Glutamatergic neuron (in vitro differentiated cells): ENCODE results near the gene TLNRD1. TPM values are rescaled to one million over a fixed set of nuclear protein-coding genes. Genes with fewer than 3 reads are reported as not detected.

ENCODE experiments used
- DNase-seq: peaks from one replicate; pipeline ENCODE4 v3.0.0; 2022
- H3K27ac Mint-ChIP-seq: one replicate; pipeline ENCODE4 v1.8.0; 2020; ENCODE audit warnings: mild to moderate bottlenecking, mixed read lengths, inconsistent platforms; ENCODE audit not compliant: unreplicated experiment
- H3K27me3 Mint-ChIP-seq: one replicate; pipeline ENCODE4 v1.8.0; 2020; ENCODE audit warnings: mild to moderate bottlenecking, moderate library complexity, mixed read lengths, inconsistent platforms; ENCODE audit not compliant: unreplicated experiment
- H3K36me3 Mint-ChIP-seq: one replicate; pipeline ENCODE4 v1.8.0; 2020; ENCODE audit warnings: mild to moderate bottlenecking, mixed read lengths, inconsistent platforms; ENCODE audit not compliant: unreplicated experiment
- H3K4me1 Mint-ChIP-seq: one replicate; pipeline ENCODE4 v1.8.0; 2020; ENCODE audit warnings: mild to moderate bottlenecking, low read depth, mixed read lengths, inconsistent platforms; ENCODE audit not compliant: unreplicated experiment
- H3K4me3 Mint-ChIP-seq: one replicate; pipeline ENCODE4 v1.8.0; 2020; ENCODE audit warnings: mild to moderate bottlenecking, mixed read lengths, inconsistent platforms; ENCODE audit not compliant: unreplicated experiment
- H3K9me3 Mint-ChIP-seq: one replicate; pipeline ENCODE4 v1.8.0; 2020; ENCODE audit warnings: mild to moderate bottlenecking, moderate library complexity, mixed read lengths, inconsistent platforms; ENCODE audit not compliant: unreplicated experiment
- microRNA-seq: library from miRNA; unstranded; fragments of <30 nt; microRNA quantifications from one replicate; pipeline ENCODE4, GENCODE V29; 2020; ENCODE audit not compliant: unreplicated experiment
- total RNA-seq: library from RNA; stranded (reverse); fragmentation: NEBNext Ultra II Directional; extraction: Animal tissue kit (Norgen Biotek cat#: 25700); gene quantifications from one replicate; pipeline ENCODE4 v1.2.1, GENCODE V29; 2021; ENCODE audit not compliant: unreplicated experiment
- TF ChIP-seq, protein P1 (sequence below): fragments of 200-600 bp; sonication (generic); IDR thresholded peaks from one replicate; pipeline ENCODE4 v1.5.0; 2021; ENCODE audit not compliant: partially characterized antibody, unreplicated experiment

TLNRD1 gene
- total RNA-seq, 1 donor from 2014 or later = 35.5 TPM

DNA sequence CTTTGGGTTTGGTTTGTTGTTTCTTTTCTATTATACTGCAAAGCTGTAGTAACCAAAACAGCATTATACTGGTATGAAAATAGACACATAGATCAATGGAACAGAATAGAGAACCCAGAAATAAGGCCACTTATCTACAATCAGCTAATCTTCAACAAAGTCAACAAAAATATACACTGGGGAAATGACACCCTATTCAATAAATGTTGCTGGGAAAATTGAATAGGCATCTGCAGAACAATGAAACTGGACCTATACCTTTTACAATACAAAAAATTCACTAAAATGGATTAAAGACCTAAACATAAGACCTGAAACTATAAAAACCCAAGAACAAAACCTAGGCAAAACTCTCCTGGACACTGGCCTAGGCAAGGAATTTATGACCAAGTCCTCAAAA is 52.9 kb downstream of the TLNRD1 start:
- peaks cover 3% of the 10 kb centered on the region for H3K9me3 Mint-ChIP-seq
- H3K27me3 Mint-ChIP-seq = no peaks in the 10 kb centered on the region
- H3K4me3 Mint-ChIP-seq = no peak overlapping the region
- peaks cover 5% of the 10 kb centered on the region for H3K36me3 Mint-ChIP-seq
- no peak for DNase-seq
- H3K27ac Mint-ChIP-seq = no peak overlapping the region
- TF ChIP-seq, protein P1, sequence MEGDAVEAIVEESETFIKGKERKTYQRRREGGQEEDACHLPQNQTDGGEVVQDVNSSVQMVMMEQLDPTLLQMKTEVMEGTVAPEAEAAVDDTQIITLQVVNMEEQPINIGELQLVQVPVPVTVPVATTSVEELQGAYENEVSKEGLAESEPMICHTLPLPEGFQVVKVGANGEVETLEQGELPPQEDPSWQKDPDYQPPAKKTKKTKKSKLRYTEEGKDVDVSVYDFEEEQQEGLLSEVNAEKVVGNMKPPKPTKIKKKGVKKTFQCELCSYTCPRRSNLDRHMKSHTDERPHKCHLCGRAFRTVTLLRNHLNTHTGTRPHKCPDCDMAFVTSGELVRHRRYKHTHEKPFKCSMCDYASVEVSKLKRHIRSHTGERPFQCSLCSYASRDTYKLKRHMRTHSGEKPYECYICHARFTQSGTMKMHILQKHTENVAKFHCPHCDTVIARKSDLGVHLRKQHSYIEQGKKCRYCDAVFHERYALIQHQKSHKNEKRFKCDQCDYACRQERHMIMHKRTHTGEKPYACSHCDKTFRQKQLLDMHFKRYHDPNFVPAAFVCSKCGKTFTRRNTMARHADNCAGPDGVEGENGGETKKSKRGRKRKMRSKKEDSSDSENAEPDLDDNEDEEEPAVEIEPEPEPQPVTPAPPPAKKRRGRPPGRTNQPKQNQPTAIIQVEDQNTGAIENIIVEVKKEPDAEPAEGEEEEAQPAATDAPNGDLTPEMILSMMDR = no peak
- peaks cover 20% of the 10 kb centered on the region for H3K4me1 Mint-ChIP-seq

DNA sequence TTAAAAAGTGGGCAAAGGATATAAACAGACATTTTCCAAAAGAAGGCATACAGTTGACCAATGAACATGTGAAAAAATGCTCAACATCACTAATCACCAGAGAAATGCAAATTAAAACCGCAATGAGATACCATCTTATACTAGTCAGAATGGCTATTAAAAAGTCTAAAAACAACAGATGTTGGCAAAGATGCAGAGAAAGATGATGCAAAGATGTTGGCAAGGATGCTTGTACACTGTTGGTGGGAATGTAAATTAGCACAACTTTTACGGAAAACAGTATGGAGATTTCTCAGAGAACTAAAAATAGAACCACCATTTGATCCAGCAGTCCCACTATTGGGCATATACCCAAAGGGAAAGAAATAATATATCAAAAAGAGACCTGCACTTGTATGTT is 53.5 kb downstream of the TLNRD1 start:
- Mint-ChIP-seq H3K9me3 (peaks cover 3% of the 10 kb centered on the region), H3K4me3 (no peak overlapping the region), H3K27me3 (no peaks in the 10 kb centered on the region), H3K27ac (no peak overlapping the region), H3K36me3 (peaks cover 4% of the 10 kb centered on the region), H3K4me1 (peaks cover 17% of the 10 kb centered on the region)
- TF ChIP-seq, protein P1 = no peak
- DNase-seq = no peak

Small RNA genes within 50 kb of the gene (microRNA-seq; reads per million reads assigned to microRNA genes)
- not detected for gene MIR4514

Other genes with a start within 250 kb of the TLNRD1 start
- 0.25 TPM for gene CEMIP, start 221.6 kb upstream of the TLNRD1 start, total RNA-seq
- 21.9 TPM for gene MESD, start 11.1 kb upstream of the TLNRD1 start, total RNA-seq
- gene CFAP161, start 133.3 kb downstream of the TLNRD1 start, total RNA-seq = 0.39 TPM
- 0.27 TPM for gene IL16, start 196.0 kb downstream of the TLNRD1 start, total RNA-seq